GM18508 (cell line): ENCODE results near the gene DNAJB8.

Experiments
- ATAC-seq: cut with Tn5 transposase; IDR thresholded peaks from one replicate; pipeline ENCODE4 v1.9.1; 2021; ENCODE audit warnings: moderate number of reproducible peaks; ENCODE audit not compliant: insufficient read depth, unreplicated experiment

DNAJB8 gene

DNA sequence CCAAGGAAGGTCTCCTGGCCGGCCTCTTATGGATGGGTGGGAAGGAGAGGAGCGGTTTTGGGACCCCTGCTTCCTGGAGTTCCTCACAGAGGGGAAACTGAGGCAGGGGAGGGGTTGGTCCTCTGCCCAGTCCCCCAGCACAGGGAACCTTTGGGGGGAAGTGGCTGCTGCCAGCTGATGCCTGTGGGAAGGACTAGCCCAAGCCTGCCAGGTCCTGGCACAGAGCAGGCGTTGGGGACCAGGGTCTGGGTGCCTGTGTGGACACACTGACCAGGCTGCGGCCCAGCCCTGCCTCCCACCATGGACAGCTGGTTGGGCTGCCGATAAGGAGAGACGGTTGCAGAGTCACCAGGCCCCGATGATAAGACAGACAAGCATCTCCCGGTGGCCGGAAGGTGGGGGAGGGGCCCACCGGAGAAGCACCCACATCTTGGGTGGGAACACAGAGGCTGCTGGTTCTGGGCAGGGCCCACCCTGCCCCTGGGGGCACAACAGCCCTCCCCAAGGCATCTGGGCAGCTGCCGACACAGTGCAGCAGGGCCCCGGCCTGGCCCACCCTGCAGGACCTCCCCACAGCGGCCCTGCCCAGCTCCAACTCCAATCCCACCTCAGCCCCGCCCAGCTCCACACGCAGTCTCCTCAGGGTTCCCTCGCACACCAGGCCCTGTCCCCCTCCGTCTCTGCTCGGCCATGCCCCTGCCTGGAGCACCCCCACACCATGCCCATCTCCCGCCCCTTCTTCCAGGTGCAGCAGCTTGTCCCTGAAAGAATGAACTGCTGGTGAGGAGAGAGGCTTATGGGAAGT lies 50.7 kb downstream of the DNAJB8 start:
- ATAC-seq: no peak

DNA sequence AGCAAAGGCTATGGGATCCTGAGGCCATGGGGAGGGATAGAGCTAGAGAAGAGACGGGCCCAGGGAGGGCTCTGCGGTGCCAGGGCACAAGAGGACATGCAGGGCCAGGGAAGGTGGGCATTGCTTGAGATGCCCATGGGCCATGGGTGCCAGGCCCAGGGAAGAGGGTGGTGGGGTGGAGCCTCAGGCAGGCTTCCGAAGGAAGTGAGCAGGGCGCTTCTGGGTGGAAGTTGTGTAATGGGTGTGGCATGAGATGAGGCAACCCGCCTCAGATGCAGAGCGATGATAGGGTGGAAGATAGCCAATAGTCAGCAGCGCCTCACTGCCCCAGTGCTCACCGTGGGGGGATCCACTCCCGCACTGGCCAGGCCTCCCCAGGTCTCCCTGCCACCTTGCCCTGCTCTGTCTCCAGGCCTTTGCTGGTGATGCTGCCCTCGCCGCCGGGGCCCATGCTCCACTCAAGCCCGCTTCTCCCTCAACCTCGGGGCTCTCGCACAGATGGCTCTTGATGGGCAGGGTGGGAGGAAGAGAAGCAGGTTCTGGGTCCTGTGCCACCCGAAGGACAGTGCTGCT lies 51.4 kb downstream of the DNAJB8 start:
- no peak for ATAC-seq

DNA sequence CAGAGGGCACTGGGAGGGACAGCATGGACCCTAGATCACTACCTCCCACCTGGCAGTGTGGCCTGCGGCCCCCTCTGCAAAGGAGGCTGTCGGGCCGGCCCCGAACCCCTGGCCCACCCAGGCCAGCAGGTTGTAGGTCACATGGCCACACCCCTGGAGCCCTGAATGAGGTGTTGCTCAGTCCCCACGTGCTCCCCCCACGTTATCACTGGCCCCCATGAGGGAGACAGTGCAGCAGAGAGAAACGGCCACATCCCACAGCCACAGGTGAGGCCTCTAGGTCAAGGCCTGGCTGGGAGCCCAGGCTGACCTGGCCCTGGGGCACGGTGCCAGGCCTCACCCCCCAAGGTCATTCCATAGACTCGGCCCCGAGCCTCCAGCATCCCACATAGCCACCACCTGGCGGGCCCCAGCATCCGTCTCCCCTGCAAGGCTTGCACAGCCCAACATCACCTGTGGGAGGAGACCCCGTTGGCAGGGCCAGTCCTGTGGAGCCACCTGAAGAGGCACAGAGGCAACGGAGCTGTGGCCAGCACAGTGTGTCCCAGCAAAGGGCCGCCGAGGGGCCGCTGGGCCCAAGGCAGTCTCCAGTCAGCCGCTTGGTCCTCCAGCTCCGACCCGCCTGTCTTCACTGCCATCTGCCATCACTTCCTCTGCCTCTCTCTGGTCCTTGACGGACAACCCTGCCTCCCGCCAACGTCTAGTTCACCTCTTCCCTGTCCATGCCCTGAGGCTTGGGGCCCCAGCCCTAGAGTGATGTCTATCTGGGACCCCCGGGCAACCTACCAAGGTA lies 53.1 kb downstream of the DNAJB8 start:
- ATAC-seq: no peak

DNA sequence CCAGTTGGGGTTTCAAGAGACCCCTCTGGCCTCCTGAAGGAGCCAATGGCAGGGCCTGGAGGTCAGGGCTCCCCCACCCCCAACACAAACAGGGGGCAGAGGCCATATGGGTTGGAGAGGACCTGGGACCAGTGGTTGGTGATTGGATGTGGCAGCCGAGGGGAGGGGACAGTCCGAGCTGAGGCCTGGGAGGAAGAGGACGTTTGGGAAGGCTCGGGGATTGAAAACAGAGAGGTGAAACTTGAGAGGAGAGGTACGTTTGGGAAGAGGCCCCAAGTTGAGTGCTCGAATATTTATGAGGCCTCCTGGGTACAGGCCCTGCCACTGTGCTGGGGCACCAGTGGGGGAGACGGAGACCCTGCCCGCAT lies 53.7 kb downstream of the DNAJB8 start:
- no peak for ATAC-seq
